Gastrocnemius medialis (tissue), 4 donors: ENCODE measurements around the gene GCH1.

ENCODE experiments used
- CTCF ChIP-seq, 5 experiments: fragments of 450-650 bp in 3 of 5; fragments of 200-600 bp in 2 of 5; sonication (generic) in 2 of 5; IDR thresholded peaks in 4 of 5; conservative IDR thresholded peaks in 1 of 5; 1 replicate in 4 of 5; 2 replicates in 1 of 5; pipeline ENCODE4 v1.5.1; 2016 to 2019; ENCODE audit warnings: antibody characterized with exemption in 5 of 5, mild to moderate bottlenecking in 3 of 5, moderate library complexity in 3 of 5
- POLR2A ChIP-seq, 2 donors: fragments of 450-650 bp; IDR thresholded peaks; one replicate each; pipeline ENCODE4 v1.6.1; 2017; ENCODE audit warnings: antibody characterized with exemption in 2 of 2, mild to moderate bottlenecking in 2 of 2, moderate library complexity in 2 of 2

GRCh38 chr14:54942913-54943312 is 40.3 kb upstream of the GCH1 start:
- TF ChIP-seq POLR2A (IDR thresholded peaks at IDR 0.05) (no peak), CTCF (IDR thresholded peaks at IDR 0.05 in 4 of 5, conservative IDR thresholded peaks at IDR 0.05 in 1 of 5) (no peak)
